ENCODE measurements around the gene DCXR. TPM values are rescaled to one million over a fixed set of nuclear protein-coding genes. Genes with fewer than 3 reads are reported as not detected.
A peak's percentile ranks its signal among the peaks of the same experiment; 100 is the strongest.

DCXR gene
- total RNA-seq, 1 donor from 2014 or later, result 80.0 TPM

GRCh38 chr17:81996232-81996756, 41.2 kb downstream of the DCXR start:
- ATAC-seq (no peak), DNase-seq (ENCODE audit: low spot score) (no peak)
- intact Hi-C loops (cut with DNase I), result no loop called here

- ATAC-seq, result no peak
- intact Hi-C loops (cut with DNase I), result no loop called here
These were observed 41.9 kb downstream of the DCXR start for GRCh38 chr17:81995463-81996231.

GRCh38 chr17:81994593-81995462, 42.7 kb downstream of the DCXR start:
- DNase-seq (ENCODE audit: low spot score) (no peak), ATAC-seq (peak; percentile 77)
- intact Hi-C loops (cut with DNase I), result no loop called here

More at GRCh38 chr17:81995463-81996231, 41.9 kb downstream of the DCXR start:
- DNase-seq (ENCODE audit: low spot score), result no peak

- ATAC-seq, result no peak
- intact Hi-C loops (cut with DNase I), result no loop called here
These were observed 43.5 kb downstream of the DCXR start for GRCh38 chr17:81993729-81994592.

GRCh38 chr17:81992306-81993102, 45.0 kb downstream of the DCXR start:
- no peak for ATAC-seq
- intact Hi-C loops (cut with DNase I), result no loop called here
- no peak for DNase-seq (ENCODE audit: low spot score)

More at GRCh38 chr17:81993729-81994592, 43.5 kb downstream of the DCXR start:
- no peak for DNase-seq (ENCODE audit: low spot score)

- intact Hi-C loops (cut with DNase I), result no loop called here
- ATAC-seq (peak; percentile 59), DNase-seq (ENCODE audit: low spot score) (peak; percentile 78)
These were observed 45.7 kb downstream of the DCXR start for GRCh38 chr17:81991684-81992305.

GRCh38 chr17:81990836-81991683, 46.4 kb downstream of the DCXR start:
- no peak for ATAC-seq
- intact Hi-C loops (cut with DNase I), result no loop called here

GRCh38 chr17:81987161-81987770, 50.2 kb downstream of the DCXR start:
- intact Hi-C loops (cut with DNase I), result no loop called here
- ATAC-seq (no peak), DNase-seq (ENCODE audit: low spot score) (no peak)

More at GRCh38 chr17:81990836-81991683, 46.4 kb downstream of the DCXR start:
- DNase-seq (ENCODE audit: low spot score), result no peak

- ATAC-seq, result no peak
- no peak for DNase-seq (ENCODE audit: low spot score)
- intact Hi-C loops (cut with DNase I), result no loop called here
These were observed 50.9 kb downstream of the DCXR start for GRCh38 chr17:81986606-81987005.

Other genes starting within 250 kb of the DCXR start
- gene GCGR, start 233.5 kb downstream of the DCXR start, total RNA-seq, result 7.8 TPM
- 91.5 TPM for gene MCRIP1, start 204.4 kb downstream of the DCXR start, total RNA-seq
- not detected for gene PPP1R27, start 202.6 kb downstream of the DCXR start, total RNA-seq
- 248 TPM for gene P4HB, start 177.2 kb downstream of the DCXR start, total RNA-seq
- gene ARHGDIA, start 166.4 kb downstream of the DCXR start, total RNA-seq, result 387 TPM
- 45.9 TPM for gene ALYREF, start 146.1 kb downstream of the DCXR start, total RNA-seq
- gene ANAPC11, start 146.0 kb downstream of the DCXR start, total RNA-seq, result 58.2 TPM
- gene NPB, start 135.5 kb downstream of the DCXR start, total RNA-seq, result 0.80 TPM
- 34.1 TPM for gene PCYT2, start 126.3 kb downstream of the DCXR start, total RNA-seq
- 17.7 TPM for gene SIRT7, start 119.5 kb downstream of the DCXR start, total RNA-seq
- gene MAFG, start 110.0 kb downstream of the DCXR start, total RNA-seq, result 27.8 TPM
- gene PYCR1, start 100.4 kb downstream of the DCXR start, total RNA-seq, result 8.0 TPM
- not detected for gene MYADML2, start 90.5 kb downstream of the DCXR start, total RNA-seq
- gene NOTUM, start 76.5 kb downstream of the DCXR start, total RNA-seq, result not detected
- gene ASPSCR1, start 60.1 kb downstream of the DCXR start, total RNA-seq, result 32.5 TPM
- 33.6 TPM for gene CENPX, start 14.8 kb downstream of the DCXR start, total RNA-seq
- 8.6 TPM for gene LRRC45, start 14.4 kb downstream of the DCXR start, total RNA-seq
- 4.0 TPM for gene RAC3, start 6.0 kb downstream of the DCXR start, total RNA-seq
- gene RFNG, start 14.1 kb upstream of the DCXR start, total RNA-seq, result 42.4 TPM
- 68.2 TPM for gene GPS1, start 14.2 kb upstream of the DCXR start, total RNA-seq
- gene DUS1L, start 28.1 kb upstream of the DCXR start, total RNA-seq, result 57.1 TPM
- gene FASN, start 60.5 kb upstream of the DCXR start, total RNA-seq, result 280 TPM
- gene CCDC57, start 175.1 kb upstream of the DCXR start, total RNA-seq, result 50.6 TPM
- gene SLC16A3, start 191.3 kb upstream of the DCXR start, total RNA-seq, result 53.1 TPM
- 152 TPM for gene CSNK1D, start 236.0 kb upstream of the DCXR start, total RNA-seq

Measured in sciatic nerve (tissue), 2 donors.